Hepatocyte (in vitro differentiated cells): ENCODE results near the gene FSCN2. TPM values are rescaled to one million over a fixed set of nuclear protein-coding genes. Genes with fewer than 3 reads are reported as not detected.

Experiments
- DNase-seq: peaks from one replicate; pipeline ENCODE4 v3.0.0-alpha.2; 2016; ENCODE audit warnings: low spot score
- H2AFZ ChIP-seq: fragments of 200-600 bp; sonication (generic); 2 replicates; pipeline ENCODE4 v1.6.0; 2016; ENCODE audit warnings: antibody characterized with exemption, mild to moderate bottlenecking
- H3K27ac ChIP-seq: fragments of 200-600 bp; sonication (generic); 2 replicates; pipeline ENCODE4 v1.5.1; 2016; ENCODE audit warnings: mild to moderate bottlenecking
- H3K27me3 ChIP-seq: fragments of 200-600 bp; sonication (generic); 2 replicates; pipeline ENCODE4 v1.6.1; 2016
- H3K36me3 ChIP-seq: fragments of 200-600 bp; sonication (generic); replicated peaks from 2 replicates; pipeline ENCODE4 v1.5.1; 2016; ENCODE audit warnings: low read depth; ENCODE audit not compliant: insufficient read depth
- H3K4me1 ChIP-seq: fragments of 200-600 bp; sonication (generic); 2 replicates; pipeline ENCODE4 v1.5.1; 2016; ENCODE audit warnings: mild to moderate bottlenecking, moderate library complexity; ENCODE audit not compliant: insufficient read depth
- H3K4me2 ChIP-seq: fragments of 200-600 bp; sonication (generic); 2 replicates; pipeline ENCODE4 v1.6.0; 2016
- H3K4me3 ChIP-seq: fragments of 200-600 bp; sonication (generic); 2 replicates; pipeline ENCODE4 v1.5.1; 2016; ENCODE audit warnings: mild to moderate bottlenecking
- H3K79me2 ChIP-seq: fragments of 200-600 bp; sonication (generic); 2 replicates; pipeline ENCODE4 v1.6.0; 2017; ENCODE audit warnings: mild to moderate bottlenecking
- H3K9me2 ChIP-seq: fragments of 200-600 bp; sonication (generic); replicated peaks from 2 replicates; pipeline ENCODE4 v1.6.0; 2017; ENCODE audit warnings: mild to moderate bottlenecking; ENCODE audit not compliant: insufficient read depth
- H3K9me3 ChIP-seq: fragments of 200-600 bp; sonication (generic); 2 replicates; pipeline ENCODE4 v1.5.1; 2016; ENCODE audit warnings: low read depth, mild to moderate bottlenecking
- H4K20me1 ChIP-seq: fragments of 200-600 bp; sonication (generic); 2 replicates; pipeline ENCODE4 v1.6.0; 2016; ENCODE audit warnings: mild to moderate bottlenecking; ENCODE audit not compliant: insufficient read depth, poor library complexity, severe bottlenecking
- EZH2 ChIP-seq: fragments of 200-600 bp; sonication (generic); IDR thresholded peaks from 2 replicates; pipeline ENCODE4 v1.6.1; 2016; ENCODE audit warnings: antibody characterized with exemption, mild to moderate bottlenecking, borderline replicate concordance
- EZH2phosphoT487 ChIP-seq: fragments of 200-600 bp; sonication (generic); IDR thresholded peaks from one replicate; pipeline ENCODE4 v1.6.1; 2018; ENCODE audit warnings: antibody characterized with exemption, mild to moderate bottlenecking, low read depth, moderate library complexity; ENCODE audit not compliant: unreplicated experiment, severe bottlenecking
- whole genome bisulfite sequencing: methylation state at CpG from one replicate; pipeline ENCODE4 v1.1.6; 2016; ENCODE audit warnings: low lambda C conversion rate; ENCODE audit errors: missing lambda C conversion rate; 5-methylcytosine and 5-hydroxymethylcytosine counted together
- polyA plus RNA-seq: library from polyadenylated mRNA; unstranded; fragments of >200 nt; fragmentation: Nextera tagmentation; extraction: Ambion mirVana; gene quantifications from 2 replicates; pipeline ENCODE4 v1.2.1, GENCODE V29; 2016
- total RNA-seq: library from RNA; depleted of rRNA; stranded (reverse); fragments of >200 nt; gene quantifications from 2 replicates; pipeline ENCODE4 v1.2.3, GENCODE V29; 2014
- TF ChIP-seq, protein P1 (sequence below): fragments of 200-600 bp; sonication (generic); IDR thresholded peaks from 2 replicates; pipeline ENCODE4 v1.5.1; 2016; ENCODE audit warnings: antibody characterized with exemption, mild to moderate bottlenecking; ENCODE audit not compliant: poor library complexity

The FSCN2 gene
- total and polyA plus RNA-seq, 2 experiments from 2014 or later = 0.40 to 3.7 TPM

DNA sequence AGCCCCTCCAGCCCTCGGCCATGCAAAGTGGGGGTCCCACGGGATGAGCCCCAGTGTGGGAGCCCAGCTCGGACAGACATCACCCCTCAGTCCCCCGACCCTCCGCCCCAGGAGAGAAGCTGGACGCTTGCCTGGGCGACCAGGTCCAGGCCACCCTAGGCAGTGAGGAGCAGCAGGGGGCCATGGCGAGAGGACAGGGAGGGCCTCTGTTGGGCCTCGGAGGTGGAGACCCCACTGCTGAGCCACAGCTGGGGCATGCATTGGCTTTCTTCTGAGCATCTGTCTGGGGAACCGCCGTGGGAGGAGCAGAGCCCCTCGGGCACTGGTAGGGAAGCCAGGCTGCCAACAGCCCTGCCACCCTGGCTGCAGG lies 28.6 kb upstream of the FSCN2 start:
- H3K27ac ChIP-seq = no peak overlapping the region
- no peak for DNase-seq
- H3K4me2 ChIP-seq = no peak overlapping the region
- no peaks in the 10 kb centered on the region for H3K9me2 ChIP-seq
- no peak overlapping the region for H2AFZ ChIP-seq
- TF ChIP-seq EZH2phosphoT487 (no peak), EZH2 (no peak)
- TF ChIP-seq, protein P1, sequence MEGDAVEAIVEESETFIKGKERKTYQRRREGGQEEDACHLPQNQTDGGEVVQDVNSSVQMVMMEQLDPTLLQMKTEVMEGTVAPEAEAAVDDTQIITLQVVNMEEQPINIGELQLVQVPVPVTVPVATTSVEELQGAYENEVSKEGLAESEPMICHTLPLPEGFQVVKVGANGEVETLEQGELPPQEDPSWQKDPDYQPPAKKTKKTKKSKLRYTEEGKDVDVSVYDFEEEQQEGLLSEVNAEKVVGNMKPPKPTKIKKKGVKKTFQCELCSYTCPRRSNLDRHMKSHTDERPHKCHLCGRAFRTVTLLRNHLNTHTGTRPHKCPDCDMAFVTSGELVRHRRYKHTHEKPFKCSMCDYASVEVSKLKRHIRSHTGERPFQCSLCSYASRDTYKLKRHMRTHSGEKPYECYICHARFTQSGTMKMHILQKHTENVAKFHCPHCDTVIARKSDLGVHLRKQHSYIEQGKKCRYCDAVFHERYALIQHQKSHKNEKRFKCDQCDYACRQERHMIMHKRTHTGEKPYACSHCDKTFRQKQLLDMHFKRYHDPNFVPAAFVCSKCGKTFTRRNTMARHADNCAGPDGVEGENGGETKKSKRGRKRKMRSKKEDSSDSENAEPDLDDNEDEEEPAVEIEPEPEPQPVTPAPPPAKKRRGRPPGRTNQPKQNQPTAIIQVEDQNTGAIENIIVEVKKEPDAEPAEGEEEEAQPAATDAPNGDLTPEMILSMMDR = no peak
- WGBS = 80% methylated on average over 10 of the region's 12 CpGs
- H3K27me3 ChIP-seq = no peaks in the 10 kb centered on the region
- H4K20me1 ChIP-seq = no peaks in the 10 kb centered on the region
- no peaks in the 10 kb centered on the region for H3K9me3 ChIP-seq
- H3K79me2 ChIP-seq = no peaks in the 10 kb centered on the region
- no peaks in the 10 kb centered on the region for H3K36me3 ChIP-seq
- H3K4me1 ChIP-seq = no peaks in the 10 kb centered on the region
- H3K4me3 ChIP-seq = no peak overlapping the region

DNA sequence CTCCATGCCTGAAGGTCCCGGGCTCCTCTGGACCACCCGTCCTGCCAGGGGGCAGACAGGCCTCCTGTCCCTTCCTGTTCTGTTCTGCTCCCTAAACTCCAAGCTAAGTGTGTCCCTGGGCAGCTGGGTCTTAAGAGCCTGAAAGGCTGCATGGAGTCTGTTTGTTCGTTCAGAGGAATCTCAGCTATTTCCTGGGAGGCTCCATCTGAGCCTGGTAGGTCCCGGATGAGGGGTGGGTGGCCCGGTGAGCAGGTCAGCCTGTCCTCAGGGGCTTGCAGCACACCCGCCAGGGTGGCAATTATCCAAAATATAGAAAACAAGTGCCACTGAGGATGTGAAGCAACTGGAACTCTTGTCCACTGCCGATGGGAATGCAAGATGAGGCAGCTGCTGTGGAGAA lies 28.1 kb upstream of the FSCN2 start:
- Histone ChIP-seq H3K36me3 (no peaks in the 10 kb centered on the region), H3K9me3 (no peaks in the 10 kb centered on the region), H3K4me1 (no peaks in the 10 kb centered on the region), H3K27me3 (no peaks in the 10 kb centered on the region), H2AFZ (no peak overlapping the region), H3K79me2 (no peaks in the 10 kb centered on the region), H3K4me3 (no peak overlapping the region), H3K9me2 (no peaks in the 10 kb centered on the region), H3K4me2 (no peak overlapping the region), H3K27ac (no peak overlapping the region), H4K20me1 (no peaks in the 10 kb centered on the region)
- no peak for TF ChIP-seq EZH2phosphoT487
- TF ChIP-seq EZH2 = no peak
- TF ChIP-seq, protein P1 = no peak
- DNase-seq = no peak
- 50% methylated on average over 7 of the region's 7 CpGs for WGBS

DNA sequence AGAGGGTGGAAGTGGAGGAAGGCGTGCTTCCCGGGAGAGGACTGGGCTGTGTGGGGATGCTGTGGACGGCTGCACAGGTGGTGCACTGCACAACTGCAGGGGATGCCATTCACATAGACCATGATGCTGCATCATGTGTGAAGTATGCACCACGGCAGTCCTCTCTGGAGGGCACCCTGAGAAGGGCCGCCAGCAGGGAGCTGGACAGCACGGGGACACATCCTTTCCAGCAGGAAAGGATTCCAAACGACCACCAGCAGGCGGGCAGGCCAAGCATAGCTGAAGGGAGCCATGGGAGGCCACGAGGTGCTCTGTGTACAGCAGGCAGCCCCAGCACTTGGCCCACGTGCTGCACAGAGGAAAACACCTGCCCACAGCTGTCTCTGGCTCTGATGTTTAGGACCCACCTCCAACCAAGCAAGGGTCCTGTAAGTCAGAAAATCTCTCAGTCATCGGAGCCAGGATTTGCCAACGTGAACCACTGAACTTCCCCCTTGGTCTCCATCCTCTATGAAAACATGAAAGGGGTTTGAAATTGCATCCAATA lies 25.6 kb upstream of the FSCN2 start:
- H3K9me2 ChIP-seq = no peaks in the 10 kb centered on the region
- no peaks in the 10 kb centered on the region for H4K20me1 ChIP-seq
- H3K27ac ChIP-seq = no peak overlapping the region
- H2AFZ ChIP-seq = no peak overlapping the region
- H3K4me2 ChIP-seq = no peak overlapping the region
- no peaks in the 10 kb centered on the region for H3K36me3 ChIP-seq
- TF ChIP-seq, protein P1 = no peak
- TF ChIP-seq EZH2 = no peak
- no peak for TF ChIP-seq EZH2phosphoT487
- no peaks in the 10 kb centered on the region for H3K4me1 ChIP-seq
- WGBS = 76% methylated on average over 12 of the region's 12 CpGs
- H3K9me3 ChIP-seq = no peaks in the 10 kb centered on the region
- no peak overlapping the region for H3K4me3 ChIP-seq
- no peaks in the 10 kb centered on the region for H3K79me2 ChIP-seq
- H3K27me3 ChIP-seq = no peaks in the 10 kb centered on the region
- no peak for DNase-seq

DNA sequence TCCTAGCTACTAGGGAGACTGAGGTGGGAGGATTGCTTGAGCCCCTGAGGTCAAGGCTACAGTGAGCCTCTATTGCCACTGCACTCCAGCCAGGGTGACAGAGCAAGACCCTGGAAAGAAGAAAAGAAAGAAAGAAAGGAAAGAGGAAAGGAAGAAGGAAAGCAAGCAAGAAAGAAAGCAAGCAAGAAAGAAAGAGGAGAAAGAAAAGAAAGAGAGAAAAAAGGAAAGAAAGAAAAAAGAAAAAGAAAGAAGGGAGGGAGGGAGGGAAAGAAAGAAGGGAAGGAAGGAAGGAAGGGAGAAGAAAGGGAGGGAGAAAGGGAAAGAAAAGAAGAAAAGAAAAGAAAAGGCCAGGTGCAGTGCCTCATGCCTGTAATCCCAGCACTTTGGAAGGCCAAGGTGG lies 24.6 kb upstream of the FSCN2 start:
- Histone ChIP-seq H2AFZ (no peak overlapping the region), H3K27ac (no peak overlapping the region), H3K9me2 (no peaks in the 10 kb centered on the region), H3K4me3 (no peak overlapping the region), H3K36me3 (no peaks in the 10 kb centered on the region), H3K79me2 (peaks cover 2% of the 10 kb centered on the region), H3K9me3 (no peaks in the 10 kb centered on the region), H3K4me2 (no peak overlapping the region), H4K20me1 (peaks cover 8% of the 10 kb centered on the region), H3K4me1 (peaks cover under 1% of the 10 kb centered on the region), H3K27me3 (no peaks in the 10 kb centered on the region)
- DNase-seq = no peak
- TF ChIP-seq, protein P1 = no peak
- TF ChIP-seq EZH2 (no peak), EZH2phosphoT487 (no peak)
